WTC11 (cell line): ENCODE results near the gene TNNI2. TPM values are rescaled to one million over a fixed set of nuclear protein-coding genes. Genes with fewer than 3 reads are reported as not detected.

Source experiments
- ATAC-seq: fragments of 200-7000 bp; cut with Tn5 transposase; 2 replicates; pipeline ENCODE4 v1.10.0; 2021; ENCODE audit warnings: mild to moderate bottlenecking, moderate library complexity
- CTCF ChIA-PET: fragments of 300-600 bp; sonication (Branson Sonifier 250); formaldehyde crosslinking; loops from one replicate; lab custom pipeline; 2021; ENCODE audit warnings: antibody characterized with exemption; lab: Charles Lee
- POLR2A ChIA-PET: fragments of 350-600 bp; sonication (Branson Sonifier 250); formaldehyde crosslinking; loops from one replicate; lab custom pipeline; 2021; ENCODE audit warnings: antibody characterized with exemption; lab: Charles Lee
- DNase-seq: peaks from one replicate; pipeline ENCODE4 v3.0.0; 2021; ENCODE audit warnings: low spot score
- H3K27ac Mint-ChIP-seq: 2 replicates; pipeline ENCODE4 v1.8.0; 2021; ENCODE audit warnings: mixed read lengths
- H3K27me3 Mint-ChIP-seq: 2 replicates; pipeline ENCODE4 v1.8.0; 2021; ENCODE audit warnings: low read depth, mild to moderate bottlenecking, moderate library complexity, mixed read lengths
- H3K36me3 Mint-ChIP-seq: 2 replicates; pipeline ENCODE4 v1.8.0; 2021; ENCODE audit warnings: mixed read lengths
- H3K4me1 Mint-ChIP-seq: 2 replicates; pipeline ENCODE4 v1.8.0; 2022; ENCODE audit warnings: mixed read lengths
- H3K4me3 Mint-ChIP-seq: 2 replicates; pipeline ENCODE4 v1.8.0; 2021; ENCODE audit warnings: mild to moderate bottlenecking, moderate library complexity, mixed read lengths
- H3K9me3 Mint-ChIP-seq: 2 replicates; pipeline ENCODE4 v1.8.0; 2021; ENCODE audit warnings: mixed read lengths
- CREM ChIP-seq: sonication (generic); formaldehyde crosslinking; IDR thresholded peaks from 2 replicates; pipeline ENCODE4 v1.8.1; 2022; ENCODE audit warnings: mild to moderate bottlenecking, missing genetic modification reagents, moderate library complexity
- NFATC4 ChIP-seq: fragments of 250-450 bp; sonication (Bioruptor Pico); IDR thresholded peaks from 2 replicates; pipeline ENCODE4 v1.9.0; 2021; ENCODE audit warnings: mild to moderate bottlenecking
- NR3C1 ChIP-seq: sonication (generic); formaldehyde crosslinking; conservative IDR thresholded peaks from 2 replicates; pipeline ENCODE4 v1.8.1; 2023; ENCODE audit warnings: low read depth, mild to moderate bottlenecking, missing genetic modification reagents
- OVOL2 ChIP-seq: fragments of 250-450 bp; sonication (Bioruptor Pico); IDR thresholded peaks from 2 replicates; pipeline ENCODE4 v1.9.0; 2021; ENCODE audit warnings: mild to moderate bottlenecking, borderline replicate concordance
- SMAD4 ChIP-seq: sonication (generic); formaldehyde crosslinking; IDR thresholded peaks from 2 replicates; pipeline ENCODE4 v1.8.0; 2022; ENCODE audit warnings: mild to moderate bottlenecking, missing genetic modification reagents
- TCF7 ChIP-seq: sonication (generic); formaldehyde crosslinking; IDR thresholded peaks from 2 replicates; pipeline ENCODE4 v1.8.0; 2022; ENCODE audit warnings: mild to moderate bottlenecking, low read depth, missing genetic modification reagents, moderate library complexity
- TEAD1 ChIP-seq: sonication (generic); formaldehyde crosslinking; IDR thresholded peaks from 2 replicates; pipeline ENCODE4 v1.8.0; 2022; ENCODE audit warnings: mild to moderate bottlenecking, missing genetic modification reagents
- total RNA-seq: library from RNA; stranded (reverse); gene quantifications from 3 replicates; pipeline ENCODE4 v1.2.3, GENCODE V29; 2021
- TF ChIP-seq, protein P1 (sequence below): fragments of 250-450 bp; sonication (Bioruptor Pico); IDR thresholded peaks from 2 replicates; pipeline ENCODE4 v2.1.2; 2022; ENCODE audit warnings: mild to moderate bottlenecking, moderate library complexity
- TF ChIP-seq, protein P2 (sequence below): sonication (generic); formaldehyde crosslinking; conservative IDR thresholded peaks from 2 replicates; pipeline ENCODE4 v1.8.1; 2022; ENCODE audit warnings: mild to moderate bottlenecking, missing genetic modification reagents
- TF ChIP-seq, protein P3 (sequence below): fragments of 250-450 bp; sonication (Bioruptor Pico); IDR thresholded peaks from 2 replicates; pipeline ENCODE4 v1.8.0; 2021; ENCODE audit warnings: mild to moderate bottlenecking
- TF ChIP-seq, protein P4 (sequence below): fragments of 200-600 bp; IDR thresholded peaks from 2 replicates; pipeline ENCODE4 v1.8.0; 2022; ENCODE audit warnings: antibody characterized with exemption
- TF ChIP-seq, protein P5 (sequence below): sonication (generic); formaldehyde crosslinking; IDR thresholded peaks from 2 replicates; pipeline ENCODE4 v1.8.1; 2023; ENCODE audit warnings: mild to moderate bottlenecking, missing genetic modification reagents, moderate library complexity
- TF ChIP-seq, protein P6 (sequence below): sonication (generic); formaldehyde crosslinking; conservative IDR thresholded peaks from 2 replicates; pipeline ENCODE4 v1.8.1; 2023; ENCODE audit warnings: mild to moderate bottlenecking, low read depth, missing genetic modification reagents, moderate library complexity
- TF ChIP-seq, protein P7 (sequence below): sonication (generic); formaldehyde crosslinking; IDR thresholded peaks from 2 replicates; pipeline ENCODE4 v1.8.0; 2023; ENCODE audit warnings: mild to moderate bottlenecking, missing genetic modification reagents
- TF ChIP-seq, protein P8 (sequence below): sonication (generic); formaldehyde crosslinking; IDR thresholded peaks from 2 replicates; pipeline ENCODE4 v1.8.1; 2022; ENCODE audit warnings: missing genetic modification reagents, borderline replicate concordance
- TF ChIP-seq, protein P9 (sequence below): sonication (generic); formaldehyde crosslinking; IDR thresholded peaks from 2 replicates; pipeline ENCODE4 v1.8.1; 2023; ENCODE audit warnings: mild to moderate bottlenecking, missing genetic modification reagents
- TF ChIP-seq, protein P10 (sequence below): sonication (generic); formaldehyde crosslinking; IDR thresholded peaks from 2 replicates; pipeline ENCODE4 v1.8.1; 2023; ENCODE audit warnings: mild to moderate bottlenecking, missing genetic modification reagents, borderline replicate concordance

Gene TNNI2
- total RNA-seq, 1 experiment from 2014 or later, result not detected

DNA sequence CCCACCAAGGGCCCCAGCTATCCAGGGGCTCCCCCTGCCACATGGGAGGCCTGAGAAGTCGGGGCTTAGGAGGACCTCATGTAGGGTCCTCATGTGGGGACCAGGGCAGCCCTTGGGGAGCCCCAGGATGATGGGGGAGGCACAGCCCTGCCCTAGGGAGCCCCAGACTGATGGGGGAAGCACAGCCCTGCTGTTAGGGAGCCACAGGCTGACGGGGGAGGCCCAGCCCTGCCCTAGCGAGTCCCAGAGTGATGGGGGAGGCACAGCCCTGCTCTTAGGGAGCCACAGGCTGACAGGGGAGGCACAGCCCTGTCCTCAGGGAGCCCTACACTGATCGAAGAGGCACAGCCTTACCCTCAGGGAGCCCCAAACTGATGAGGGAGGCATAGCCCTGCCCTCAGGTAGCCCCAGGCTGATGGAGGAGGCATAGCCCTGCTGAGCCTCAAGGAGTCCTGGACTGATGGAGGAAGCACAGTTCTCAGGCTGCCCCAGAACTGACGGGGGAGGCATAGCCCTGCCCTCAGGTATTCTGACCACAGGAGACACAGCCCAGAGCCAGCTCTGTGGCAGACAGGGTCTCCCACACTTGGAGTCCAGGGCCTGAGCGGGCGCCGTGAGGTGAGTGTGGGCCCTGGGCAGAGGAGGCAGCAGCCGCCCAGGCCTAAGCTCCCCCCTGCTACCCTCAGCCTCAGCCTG is 42.1 kb downstream of the TNNI2 start:
- 0 out of 2 replicates have a peak, but pooled peaks cover 3% of the 10 kb centered on the region for H3K4me1 Mint-ChIP-seq
- no peak overlapping the region for H3K27ac Mint-ChIP-seq
- H3K27me3 Mint-ChIP-seq, result no peaks in the 10 kb centered on the region; the same call in 1 of the 2 replicates
- no peak for ATAC-seq
- H3K36me3 Mint-ChIP-seq, result no peaks in the 10 kb centered on the region
- no peak for DNase-seq
- POLR2A ChIA-PET, result no interaction called here
- CTCF ChIA-PET, result interaction anchor here (0.5 to 6.0 kb wide), 9 partner anchors 34 to 412 kb away, joined by 3 to 159 read pairs (median 19); partner anchors contain the start of gene MRPL23
- no peak overlapping the region for H3K4me3 Mint-ChIP-seq
- no peaks in the 10 kb centered on the region for H3K9me3 Mint-ChIP-seq
- TF ChIP-seq, protein P1, sequence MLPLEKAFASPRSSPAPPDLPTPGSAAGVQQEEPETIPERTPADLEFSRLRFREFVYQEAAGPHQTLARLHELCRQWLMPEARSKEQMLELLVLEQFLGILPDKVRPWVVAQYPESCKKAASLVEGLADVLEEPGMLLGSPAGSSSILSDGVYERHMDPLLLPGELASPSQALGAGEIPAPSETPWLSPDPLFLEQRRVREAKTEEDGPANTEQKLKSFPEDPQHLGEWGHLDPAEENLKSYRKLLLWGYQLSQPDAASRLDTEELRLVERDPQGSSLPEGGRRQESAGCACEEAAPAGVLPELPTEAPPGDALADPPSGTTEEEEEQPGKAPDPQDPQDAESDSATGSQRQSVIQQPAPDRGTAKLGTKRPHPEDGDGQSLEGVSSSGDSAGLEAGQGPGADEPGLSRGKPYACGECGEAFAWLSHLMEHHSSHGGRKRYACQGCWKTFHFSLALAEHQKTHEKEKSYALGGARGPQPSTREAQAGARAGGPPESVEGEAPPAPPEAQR (CRISPR knock-in tag), result no peak
- TF ChIP-seq, protein P2, sequence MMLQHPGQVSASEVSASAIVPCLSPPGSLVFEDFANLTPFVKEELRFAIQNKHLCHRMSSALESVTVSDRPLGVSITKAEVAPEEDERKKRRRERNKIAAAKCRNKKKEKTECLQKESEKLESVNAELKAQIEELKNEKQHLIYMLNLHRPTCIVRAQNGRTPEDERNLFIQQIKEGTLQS (CRISPR knock-in tag), result no peak
- TF ChIP-seq, protein P3, sequence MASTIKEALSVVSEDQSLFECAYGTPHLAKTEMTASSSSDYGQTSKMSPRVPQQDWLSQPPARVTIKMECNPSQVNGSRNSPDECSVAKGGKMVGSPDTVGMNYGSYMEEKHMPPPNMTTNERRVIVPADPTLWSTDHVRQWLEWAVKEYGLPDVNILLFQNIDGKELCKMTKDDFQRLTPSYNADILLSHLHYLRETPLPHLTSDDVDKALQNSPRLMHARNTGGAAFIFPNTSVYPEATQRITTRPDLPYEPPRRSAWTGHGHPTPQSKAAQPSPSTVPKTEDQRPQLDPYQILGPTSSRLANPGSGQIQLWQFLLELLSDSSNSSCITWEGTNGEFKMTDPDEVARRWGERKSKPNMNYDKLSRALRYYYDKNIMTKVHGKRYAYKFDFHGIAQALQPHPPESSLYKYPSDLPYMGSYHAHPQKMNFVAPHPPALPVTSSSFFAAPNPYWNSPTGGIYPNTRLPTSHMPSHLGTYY (CRISPR knock-in tag), result no peak
- TF ChIP-seq NR3C1 (CRISPR knock-in tag), result no peak
- TF ChIP-seq, protein P4, sequence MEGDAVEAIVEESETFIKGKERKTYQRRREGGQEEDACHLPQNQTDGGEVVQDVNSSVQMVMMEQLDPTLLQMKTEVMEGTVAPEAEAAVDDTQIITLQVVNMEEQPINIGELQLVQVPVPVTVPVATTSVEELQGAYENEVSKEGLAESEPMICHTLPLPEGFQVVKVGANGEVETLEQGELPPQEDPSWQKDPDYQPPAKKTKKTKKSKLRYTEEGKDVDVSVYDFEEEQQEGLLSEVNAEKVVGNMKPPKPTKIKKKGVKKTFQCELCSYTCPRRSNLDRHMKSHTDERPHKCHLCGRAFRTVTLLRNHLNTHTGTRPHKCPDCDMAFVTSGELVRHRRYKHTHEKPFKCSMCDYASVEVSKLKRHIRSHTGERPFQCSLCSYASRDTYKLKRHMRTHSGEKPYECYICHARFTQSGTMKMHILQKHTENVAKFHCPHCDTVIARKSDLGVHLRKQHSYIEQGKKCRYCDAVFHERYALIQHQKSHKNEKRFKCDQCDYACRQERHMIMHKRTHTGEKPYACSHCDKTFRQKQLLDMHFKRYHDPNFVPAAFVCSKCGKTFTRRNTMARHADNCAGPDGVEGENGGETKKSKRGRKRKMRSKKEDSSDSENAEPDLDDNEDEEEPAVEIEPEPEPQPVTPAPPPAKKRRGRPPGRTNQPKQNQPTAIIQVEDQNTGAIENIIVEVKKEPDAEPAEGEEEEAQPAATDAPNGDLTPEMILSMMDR, result no peak
- TF ChIP-seq, protein P5, sequence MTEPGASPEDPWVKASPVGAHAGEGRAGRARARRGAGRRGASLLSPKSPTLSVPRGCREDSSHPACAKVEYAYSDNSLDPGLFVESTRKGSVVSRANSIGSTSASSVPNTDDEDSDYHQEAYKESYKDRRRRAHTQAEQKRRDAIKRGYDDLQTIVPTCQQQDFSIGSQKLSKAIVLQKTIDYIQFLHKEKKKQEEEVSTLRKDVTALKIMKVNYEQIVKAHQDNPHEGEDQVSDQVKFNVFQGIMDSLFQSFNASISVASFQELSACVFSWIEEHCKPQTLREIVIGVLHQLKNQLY (CRISPR knock-in tag), result no peak
- TF ChIP-seq TCF7 (CRISPR knock-in tag), result no peak
- TF ChIP-seq SMAD4 (CRISPR knock-in tag), result no peak
- TF ChIP-seq, protein P6, sequence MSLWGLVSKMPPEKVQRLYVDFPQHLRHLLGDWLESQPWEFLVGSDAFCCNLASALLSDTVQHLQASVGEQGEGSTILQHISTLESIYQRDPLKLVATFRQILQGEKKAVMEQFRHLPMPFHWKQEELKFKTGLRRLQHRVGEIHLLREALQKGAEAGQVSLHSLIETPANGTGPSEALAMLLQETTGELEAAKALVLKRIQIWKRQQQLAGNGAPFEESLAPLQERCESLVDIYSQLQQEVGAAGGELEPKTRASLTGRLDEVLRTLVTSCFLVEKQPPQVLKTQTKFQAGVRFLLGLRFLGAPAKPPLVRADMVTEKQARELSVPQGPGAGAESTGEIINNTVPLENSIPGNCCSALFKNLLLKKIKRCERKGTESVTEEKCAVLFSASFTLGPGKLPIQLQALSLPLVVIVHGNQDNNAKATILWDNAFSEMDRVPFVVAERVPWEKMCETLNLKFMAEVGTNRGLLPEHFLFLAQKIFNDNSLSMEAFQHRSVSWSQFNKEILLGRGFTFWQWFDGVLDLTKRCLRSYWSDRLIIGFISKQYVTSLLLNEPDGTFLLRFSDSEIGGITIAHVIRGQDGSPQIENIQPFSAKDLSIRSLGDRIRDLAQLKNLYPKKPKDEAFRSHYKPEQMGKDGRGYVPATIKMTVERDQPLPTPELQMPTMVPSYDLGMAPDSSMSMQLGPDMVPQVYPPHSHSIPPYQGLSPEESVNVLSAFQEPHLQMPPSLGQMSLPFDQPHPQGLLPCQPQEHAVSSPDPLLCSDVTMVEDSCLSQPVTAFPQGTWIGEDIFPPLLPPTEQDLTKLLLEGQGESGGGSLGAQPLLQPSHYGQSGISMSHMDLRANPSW (CRISPR knock-in tag), result no peak
- no peak for TF ChIP-seq CREM
- TF ChIP-seq, protein P7, sequence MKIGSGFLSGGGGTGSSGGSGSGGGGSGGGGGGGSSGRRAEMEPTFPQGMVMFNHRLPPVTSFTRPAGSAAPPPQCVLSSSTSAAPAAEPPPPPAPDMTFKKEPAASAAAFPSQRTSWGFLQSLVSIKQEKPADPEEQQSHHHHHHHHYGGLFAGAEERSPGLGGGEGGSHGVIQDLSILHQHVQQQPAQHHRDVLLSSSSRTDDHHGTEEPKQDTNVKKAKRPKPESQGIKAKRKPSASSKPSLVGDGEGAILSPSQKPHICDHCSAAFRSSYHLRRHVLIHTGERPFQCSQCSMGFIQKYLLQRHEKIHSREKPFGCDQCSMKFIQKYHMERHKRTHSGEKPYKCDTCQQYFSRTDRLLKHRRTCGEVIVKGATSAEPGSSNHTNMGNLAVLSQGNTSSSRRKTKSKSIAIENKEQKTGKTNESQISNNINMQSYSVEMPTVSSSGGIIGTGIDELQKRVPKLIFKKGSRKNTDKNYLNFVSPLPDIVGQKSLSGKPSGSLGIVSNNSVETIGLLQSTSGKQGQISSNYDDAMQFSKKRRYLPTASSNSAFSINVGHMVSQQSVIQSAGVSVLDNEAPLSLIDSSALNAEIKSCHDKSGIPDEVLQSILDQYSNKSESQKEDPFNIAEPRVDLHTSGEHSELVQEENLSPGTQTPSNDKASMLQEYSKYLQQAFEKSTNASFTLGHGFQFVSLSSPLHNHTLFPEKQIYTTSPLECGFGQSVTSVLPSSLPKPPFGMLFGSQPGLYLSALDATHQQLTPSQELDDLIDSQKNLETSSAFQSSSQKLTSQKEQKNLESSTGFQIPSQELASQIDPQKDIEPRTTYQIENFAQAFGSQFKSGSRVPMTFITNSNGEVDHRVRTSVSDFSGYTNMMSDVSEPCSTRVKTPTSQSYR (CRISPR knock-in tag), result no peak
- TF ChIP-seq NFATC4 (CRISPR knock-in tag), result no peak
- TF ChIP-seq, protein P8, sequence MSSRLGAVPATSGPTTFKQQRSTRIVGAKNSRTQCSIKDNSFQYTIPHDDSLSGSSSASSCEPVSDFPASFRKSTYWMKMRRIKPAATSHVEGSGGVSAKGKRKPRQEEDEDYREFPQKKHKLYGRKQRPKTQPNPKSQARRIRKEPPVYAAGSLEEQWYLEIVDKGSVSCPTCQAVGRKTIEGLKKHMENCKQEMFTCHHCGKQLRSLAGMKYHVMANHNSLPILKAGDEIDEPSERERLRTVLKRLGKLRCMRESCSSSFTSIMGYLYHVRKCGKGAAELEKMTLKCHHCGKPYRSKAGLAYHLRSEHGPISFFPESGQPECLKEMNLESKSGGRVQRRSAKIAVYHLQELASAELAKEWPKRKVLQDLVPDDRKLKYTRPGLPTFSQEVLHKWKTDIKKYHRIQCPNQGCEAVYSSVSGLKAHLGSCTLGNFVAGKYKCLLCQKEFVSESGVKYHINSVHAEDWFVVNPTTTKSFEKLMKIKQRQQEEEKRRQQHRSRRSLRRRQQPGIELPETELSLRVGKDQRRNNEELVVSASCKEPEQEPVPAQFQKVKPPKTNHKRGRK (CRISPR knock-in tag), result no peak
- TF ChIP-seq OVOL2 (CRISPR knock-in tag), result no peak
- TF ChIP-seq, protein P9, sequence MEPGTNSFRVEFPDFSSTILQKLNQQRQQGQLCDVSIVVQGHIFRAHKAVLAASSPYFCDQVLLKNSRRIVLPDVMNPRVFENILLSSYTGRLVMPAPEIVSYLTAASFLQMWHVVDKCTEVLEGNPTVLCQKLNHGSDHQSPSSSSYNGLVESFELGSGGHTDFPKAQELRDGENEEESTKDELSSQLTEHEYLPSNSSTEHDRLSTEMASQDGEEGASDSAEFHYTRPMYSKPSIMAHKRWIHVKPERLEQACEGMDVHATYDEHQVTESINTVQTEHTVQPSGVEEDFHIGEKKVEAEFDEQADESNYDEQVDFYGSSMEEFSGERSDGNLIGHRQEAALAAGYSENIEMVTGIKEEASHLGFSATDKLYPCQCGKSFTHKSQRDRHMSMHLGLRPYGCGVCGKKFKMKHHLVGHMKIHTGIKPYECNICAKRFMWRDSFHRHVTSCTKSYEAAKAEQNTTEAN (CRISPR knock-in tag), result no peak
- TF ChIP-seq, protein P10, sequence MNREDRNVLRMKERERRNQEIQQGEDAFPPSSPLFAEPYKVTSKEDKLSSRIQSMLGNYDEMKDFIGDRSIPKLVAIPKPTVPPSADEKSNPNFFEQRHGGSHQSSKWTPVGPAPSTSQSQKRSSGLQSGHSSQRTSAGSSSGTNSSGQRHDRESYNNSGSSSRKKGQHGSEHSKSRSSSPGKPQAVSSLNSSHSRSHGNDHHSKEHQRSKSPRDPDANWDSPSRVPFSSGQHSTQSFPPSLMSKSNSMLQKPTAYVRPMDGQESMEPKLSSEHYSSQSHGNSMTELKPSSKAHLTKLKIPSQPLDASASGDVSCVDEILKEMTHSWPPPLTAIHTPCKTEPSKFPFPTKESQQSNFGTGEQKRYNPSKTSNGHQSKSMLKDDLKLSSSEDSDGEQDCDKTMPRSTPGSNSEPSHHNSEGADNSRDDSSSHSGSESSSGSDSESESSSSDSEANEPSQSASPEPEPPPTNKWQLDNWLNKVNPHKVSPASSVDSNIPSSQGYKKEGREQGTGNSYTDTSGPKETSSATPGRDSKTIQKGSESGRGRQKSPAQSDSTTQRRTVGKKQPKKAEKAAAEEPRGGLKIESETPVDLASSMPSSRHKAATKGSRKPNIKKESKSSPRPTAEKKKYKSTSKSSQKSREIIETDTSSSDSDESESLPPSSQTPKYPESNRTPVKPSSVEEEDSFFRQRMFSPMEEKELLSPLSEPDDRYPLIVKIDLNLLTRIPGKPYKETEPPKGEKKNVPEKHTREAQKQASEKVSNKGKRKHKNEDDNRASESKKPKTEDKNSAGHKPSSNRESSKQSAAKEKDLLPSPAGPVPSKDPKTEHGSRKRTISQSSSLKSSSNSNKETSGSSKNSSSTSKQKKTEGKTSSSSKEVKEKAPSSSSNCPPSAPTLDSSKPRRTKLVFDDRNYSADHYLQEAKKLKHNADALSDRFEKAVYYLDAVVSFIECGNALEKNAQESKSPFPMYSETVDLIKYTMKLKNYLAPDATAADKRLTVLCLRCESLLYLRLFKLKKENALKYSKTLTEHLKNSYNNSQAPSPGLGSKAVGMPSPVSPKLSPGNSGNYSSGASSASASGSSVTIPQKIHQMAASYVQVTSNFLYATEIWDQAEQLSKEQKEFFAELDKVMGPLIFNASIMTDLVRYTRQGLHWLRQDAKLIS (CRISPR knock-in tag), result no peak
- TF ChIP-seq TEAD1 (CRISPR knock-in tag), result no peak
